ENCODE data around the gene NAALADL2.

DNA sequence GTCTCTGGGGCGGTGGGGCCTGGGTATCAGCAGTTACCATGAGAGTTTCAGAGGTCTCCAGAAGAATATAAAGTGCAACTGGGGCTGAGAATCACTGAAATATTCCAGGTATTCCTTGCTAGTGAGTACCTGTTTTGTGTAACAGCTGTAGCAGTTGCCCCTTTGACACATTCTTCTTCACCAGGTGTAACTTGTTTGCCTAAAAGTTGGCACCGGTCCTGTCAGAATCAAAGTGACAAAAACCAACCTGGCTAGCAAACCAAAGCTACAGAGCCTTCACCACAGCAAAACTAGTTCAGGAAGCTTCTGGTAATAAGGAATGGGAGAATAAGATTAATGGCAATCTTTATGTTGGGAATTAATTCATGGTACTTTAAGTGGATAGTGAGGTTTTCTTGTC is 296.0 kb downstream of the NAALADL2 start:
- no peak for TF ChIP-seq POLR2A (IDR thresholded peaks at IDR 0.05)
- TF ChIP-seq, protein P1, sequence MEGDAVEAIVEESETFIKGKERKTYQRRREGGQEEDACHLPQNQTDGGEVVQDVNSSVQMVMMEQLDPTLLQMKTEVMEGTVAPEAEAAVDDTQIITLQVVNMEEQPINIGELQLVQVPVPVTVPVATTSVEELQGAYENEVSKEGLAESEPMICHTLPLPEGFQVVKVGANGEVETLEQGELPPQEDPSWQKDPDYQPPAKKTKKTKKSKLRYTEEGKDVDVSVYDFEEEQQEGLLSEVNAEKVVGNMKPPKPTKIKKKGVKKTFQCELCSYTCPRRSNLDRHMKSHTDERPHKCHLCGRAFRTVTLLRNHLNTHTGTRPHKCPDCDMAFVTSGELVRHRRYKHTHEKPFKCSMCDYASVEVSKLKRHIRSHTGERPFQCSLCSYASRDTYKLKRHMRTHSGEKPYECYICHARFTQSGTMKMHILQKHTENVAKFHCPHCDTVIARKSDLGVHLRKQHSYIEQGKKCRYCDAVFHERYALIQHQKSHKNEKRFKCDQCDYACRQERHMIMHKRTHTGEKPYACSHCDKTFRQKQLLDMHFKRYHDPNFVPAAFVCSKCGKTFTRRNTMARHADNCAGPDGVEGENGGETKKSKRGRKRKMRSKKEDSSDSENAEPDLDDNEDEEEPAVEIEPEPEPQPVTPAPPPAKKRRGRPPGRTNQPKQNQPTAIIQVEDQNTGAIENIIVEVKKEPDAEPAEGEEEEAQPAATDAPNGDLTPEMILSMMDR (IDR thresholded peaks at IDR 0.05) = no peak

Measured in uterus (tissue), 2 donors.